Keratinocyte (primary cell): ENCODE measurements around the gene PROC.

ENCODE experiments used
- CTCF ChIP-seq, 3 experiments: IDR thresholded peaks in 1 of 3; conservative IDR thresholded peaks in 1 of 3; optimal IDR thresholded peaks in 1 of 3; 2 replicates in 2 of 3; 3 replicates in 1 of 3; pipeline versions ENCODE3 to v1.5.1; 2011; ENCODE audit warnings: low read length in 3 of 3, mild to moderate bottlenecking in 3 of 3, moderate library complexity in 2 of 3, control low read depth in 1 of 3, inconsistent platforms in 1 of 3; ENCODE audit not compliant: insufficient read depth in 2 of 3; ENCODE audit errors: extremely low read depth in 1 of 3
- EZH2 ChIP-seq: IDR thresholded peaks from one replicate; pipeline ENCODE4 v1.6.1; 2012; ENCODE audit warnings: inconsistent platforms, mild to moderate bottlenecking, low read length, moderate library complexity

GRCh38 chr2:127453392-127454171, 35.4 kb downstream of the PROC start:
- TF ChIP-seq CTCF (optimal IDR thresholded peaks at IDR 0.05 in 1 of 3, IDR thresholded peaks at IDR 0.05 in 1 of 3, conservative IDR thresholded peaks at IDR 0.05 in 1 of 3; ENCODE audit: extremely low read depth in 1 of 3, insufficient read depth in 2 of 3, low read length in 3 of 3) (peak in 2 of 3 experiments; percentile 1 to 59), EZH2 (no peak)
